NCI-H748 (cell line): ENCODE measurements around the gene DAG1.
"Not testable (repeated sequence)": the region's sequence is repeated elsewhere in the genome, so short reads cannot be mapped to it uniquely, and the experiment has no call there.

Experiments
- DNase-seq: peaks from one replicate; lab custom pipeline; 2025; ENCODE audit not compliant: unreplicated experiment; lab: John Stamatoyannopoulos, UW

DAG1 gene

DNA sequence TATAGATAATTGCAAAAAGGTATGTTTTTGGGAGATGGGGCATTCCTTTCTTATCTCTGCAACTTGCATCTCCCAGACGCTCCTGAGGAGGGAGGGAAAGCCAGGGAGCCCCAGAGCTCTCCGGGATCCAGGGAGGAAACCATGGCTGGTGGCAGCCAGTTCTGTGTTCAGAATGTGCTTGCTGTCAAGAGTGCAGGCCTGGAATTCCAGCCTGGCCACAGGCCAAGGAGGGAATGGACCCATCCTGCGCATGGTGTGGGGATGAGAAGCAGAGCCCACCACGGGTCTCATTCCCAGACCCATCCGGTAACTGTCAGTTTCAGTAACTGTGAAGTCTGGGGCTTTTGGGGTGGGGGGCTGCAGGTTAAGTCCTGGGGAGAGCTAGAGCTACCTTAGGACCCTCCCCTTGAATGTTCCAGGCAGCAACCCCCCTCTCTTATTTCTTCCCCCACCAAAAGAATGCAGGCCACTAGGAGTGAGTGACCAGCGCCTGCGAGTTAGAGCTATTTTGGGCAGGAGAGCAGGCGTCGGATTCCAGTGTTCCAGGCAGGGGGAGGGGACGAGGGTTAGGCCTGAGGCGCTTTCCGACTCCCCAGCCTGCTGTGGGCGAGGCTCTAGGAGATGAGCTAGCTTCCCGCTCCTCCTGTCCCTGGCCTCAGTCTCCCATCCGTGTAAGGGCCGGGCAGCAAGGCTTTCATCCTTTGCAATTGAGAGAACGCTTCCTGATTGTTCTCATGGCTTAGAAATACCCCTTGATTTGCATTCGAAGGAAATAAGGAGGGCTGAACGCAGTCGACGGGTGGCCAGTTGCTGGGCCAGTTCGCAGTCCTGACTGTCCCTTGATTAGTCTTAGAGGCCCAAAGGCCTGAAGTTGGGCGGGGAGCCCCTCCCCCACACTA lies 781 bp upstream of the DAG1 start:
- peak; percentile 53 for DNase-seq

DNA sequence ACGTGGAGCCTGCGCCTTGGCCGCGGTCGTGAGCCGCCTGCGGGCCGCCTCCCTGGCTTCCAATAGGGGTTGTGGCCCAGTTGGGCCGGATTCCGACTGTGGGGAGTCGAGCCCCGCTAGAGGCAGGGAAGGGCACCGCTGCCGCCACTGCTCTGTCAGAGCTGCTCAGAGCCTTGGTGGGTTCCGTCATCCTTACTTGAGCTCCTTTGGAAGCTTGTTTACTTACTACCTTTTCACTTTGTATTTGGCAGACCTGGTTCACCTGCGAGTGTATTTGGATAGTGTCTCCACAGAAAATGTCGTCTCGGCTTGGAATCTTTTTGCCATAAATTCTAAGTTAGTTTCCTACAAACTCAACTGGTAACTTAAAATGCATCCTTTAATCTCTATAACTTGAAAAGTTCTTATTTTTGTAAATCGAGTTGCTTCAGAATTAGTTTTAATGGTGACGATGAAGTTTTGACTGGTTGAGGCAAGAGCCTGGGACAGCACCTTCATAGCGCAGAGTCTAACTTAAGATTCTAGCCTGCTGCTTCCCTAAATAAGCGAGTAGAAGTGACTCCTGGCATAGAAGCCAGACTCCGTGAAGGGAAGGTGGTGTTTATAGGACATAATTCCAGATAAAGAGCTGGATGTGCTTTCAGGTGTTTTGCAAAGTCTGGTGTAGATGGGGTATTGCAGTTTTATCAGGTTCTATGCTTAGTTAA lies 800 bp downstream of the DAG1 start:
- no peak for DNase-seq

DNA sequence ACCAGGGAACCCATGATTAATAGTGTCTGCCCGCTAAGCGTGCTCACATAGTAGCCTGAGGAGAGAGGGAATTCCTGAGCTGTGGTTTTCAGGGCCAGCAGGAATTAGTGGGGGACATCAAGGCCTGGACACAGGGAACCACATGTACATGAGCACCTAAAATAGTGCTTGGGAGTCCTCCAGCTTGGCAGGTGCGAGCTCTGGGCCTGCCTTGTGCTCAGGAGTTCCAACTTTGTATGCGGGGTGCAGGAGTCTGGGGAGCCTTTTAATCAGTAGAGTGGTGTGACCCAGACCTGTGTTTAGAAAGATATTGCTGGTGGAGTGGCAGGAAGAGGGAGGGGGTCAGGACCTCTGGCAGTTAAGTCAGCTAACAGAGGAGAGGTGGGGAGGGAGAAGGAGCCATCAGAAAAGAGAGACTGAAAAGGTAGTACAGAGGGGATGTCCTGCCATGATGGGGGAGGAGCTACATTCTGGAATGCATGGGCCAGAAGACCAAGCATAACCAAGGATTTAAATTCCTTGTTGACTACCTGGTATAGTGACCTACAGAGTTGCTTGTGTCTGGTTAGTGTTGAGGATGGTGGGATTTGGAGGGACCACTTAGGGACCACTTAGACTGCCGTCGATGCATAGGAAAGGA lies 1.9 kb downstream of the DAG1 start:
- no peak for DNase-seq

DNA sequence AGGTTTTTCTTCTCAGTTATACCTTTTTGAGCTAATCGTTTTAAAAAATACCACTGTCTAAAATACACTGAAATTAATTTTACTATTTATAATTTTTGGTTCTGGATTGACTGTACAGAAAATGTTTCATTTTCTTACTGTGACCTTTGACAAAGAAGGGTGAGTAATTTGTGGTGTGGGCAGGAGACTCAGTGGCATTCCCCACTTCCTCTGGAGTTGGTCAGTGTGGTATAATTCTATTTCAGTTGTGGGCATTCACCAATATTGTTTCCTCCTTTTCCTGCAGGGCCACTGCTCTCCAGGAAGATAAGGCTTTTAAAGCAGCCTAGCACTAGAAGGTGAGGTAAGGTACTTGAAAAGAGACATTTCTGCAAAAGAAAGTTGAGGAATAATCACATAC lies 6.5 kb downstream of the DAG1 start:
- DNase-seq: no peak

DNA sequence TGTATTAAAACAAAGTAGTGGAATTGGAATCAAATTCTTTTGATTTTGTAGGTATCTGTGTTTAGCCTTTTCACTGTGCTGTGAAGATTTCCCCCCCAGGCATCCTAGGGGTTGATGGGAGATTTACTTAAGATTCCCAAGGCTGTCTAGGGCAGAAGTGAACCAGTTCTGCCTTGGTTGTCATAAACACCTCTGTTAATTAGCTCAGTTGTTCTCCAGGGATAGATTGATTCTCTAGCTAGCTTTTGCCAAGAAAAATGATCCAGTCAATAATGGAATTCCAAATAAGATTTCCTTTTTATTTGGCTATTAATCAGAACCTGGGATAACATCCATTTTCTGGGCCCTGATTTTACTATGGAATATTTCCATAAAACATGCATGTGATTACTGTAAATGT lies 12.7 kb downstream of the DAG1 start:
- DNase-seq: no peak

DNA sequence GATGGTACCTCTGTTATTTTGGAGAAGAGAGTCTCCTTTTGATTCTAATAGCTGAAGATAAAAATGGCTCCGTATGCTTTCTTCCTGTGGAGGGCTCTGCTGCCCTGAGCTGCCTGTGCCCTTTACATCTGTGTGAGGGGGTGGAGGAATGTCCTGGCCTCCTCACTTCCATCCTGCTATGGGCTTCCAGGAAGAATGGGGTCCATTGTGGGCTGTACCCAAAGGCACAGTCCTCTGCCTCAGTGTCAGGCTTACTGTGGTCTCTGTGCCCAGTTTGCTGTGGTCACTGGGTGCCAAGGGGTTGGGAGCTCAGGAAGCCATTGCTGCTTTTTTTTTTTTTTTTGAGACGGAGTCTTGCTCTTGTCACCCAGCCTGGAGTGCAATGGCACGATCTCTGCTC lies 14.4 kb downstream of the DAG1 start:
- no peak for DNase-seq

DNA sequence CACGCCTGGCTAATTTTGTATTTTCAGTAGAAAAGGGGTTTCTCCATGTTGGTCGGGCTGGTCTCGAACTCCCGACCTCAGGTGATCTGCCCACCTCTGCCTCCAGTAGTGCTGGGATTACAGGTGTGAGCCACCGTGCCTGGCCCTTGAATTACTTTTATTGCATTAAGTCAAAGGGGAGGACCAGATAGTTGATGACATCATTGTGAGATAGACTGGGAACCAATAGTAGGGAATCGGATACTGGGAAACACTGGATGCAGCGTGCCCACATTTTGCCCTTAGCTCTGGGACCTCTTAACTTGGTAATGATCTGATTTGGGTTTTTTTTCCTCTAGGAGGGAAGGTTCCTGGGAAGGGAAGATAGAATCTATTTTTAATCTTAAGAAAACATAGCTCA lies 19.2 kb downstream of the DAG1 start:
- DNase-seq: no peak

DNA sequence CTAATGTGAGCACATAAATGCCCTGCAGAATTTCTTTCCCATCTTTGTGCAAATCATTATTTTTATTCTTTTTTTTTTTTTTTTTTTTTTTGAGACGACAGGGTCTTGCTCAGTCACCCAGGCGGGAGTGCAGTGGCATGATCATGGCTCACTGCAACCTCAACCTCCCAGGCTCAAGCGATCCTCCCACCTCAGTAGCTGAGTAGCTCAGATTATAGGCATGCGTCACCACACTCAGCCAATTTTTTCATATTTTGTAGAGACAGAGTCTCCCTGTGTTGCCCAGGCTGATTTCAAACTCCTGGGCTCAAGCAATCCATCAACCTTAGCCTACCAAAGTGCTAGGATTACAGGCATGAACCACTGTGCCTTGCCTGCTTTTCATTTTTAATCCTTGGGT lies 22.9 kb downstream of the DAG1 start:
- no peak for DNase-seq

DNA sequence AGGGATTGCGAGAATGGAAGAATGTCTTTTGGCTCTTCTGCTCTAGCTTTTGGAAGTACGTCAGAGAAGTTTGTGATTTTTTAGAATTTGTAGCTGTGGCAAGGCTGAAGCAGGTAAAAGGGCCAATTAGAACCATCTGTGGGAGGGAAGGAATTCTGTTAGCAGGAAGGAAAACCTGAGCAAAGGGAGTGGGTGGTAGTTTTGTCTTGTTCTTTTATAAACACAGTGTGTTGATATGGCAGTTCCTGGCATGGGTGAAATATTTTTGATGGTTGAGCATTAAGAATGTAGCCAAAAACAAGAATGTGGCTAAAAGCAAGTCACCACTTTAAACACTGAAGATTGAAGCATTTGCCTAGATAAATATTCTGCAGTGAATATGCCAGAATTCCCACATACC lies 23.8 kb downstream of the DAG1 start:
- DNase-seq: no peak

DNA sequence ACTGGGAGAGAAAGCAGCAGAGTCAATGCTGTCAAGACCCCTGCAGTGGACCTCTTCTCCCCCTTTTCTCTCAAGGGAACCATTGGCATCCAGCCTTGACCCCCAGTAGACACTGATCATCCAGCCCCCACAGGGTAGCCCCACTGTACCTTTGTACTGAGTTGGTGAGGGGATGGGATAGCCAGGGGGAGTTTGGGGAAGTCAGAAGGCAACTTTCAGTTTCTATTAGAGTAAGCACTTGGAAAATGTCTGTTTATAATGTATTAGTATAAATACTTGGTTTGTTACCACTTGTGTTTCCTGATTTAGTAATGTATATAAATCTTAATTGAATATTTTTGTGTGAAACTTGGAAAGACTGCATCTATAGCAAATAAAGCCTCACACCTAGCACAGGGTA lies 25.0 kb downstream of the DAG1 start:
- no peak for DNase-seq

DNA sequence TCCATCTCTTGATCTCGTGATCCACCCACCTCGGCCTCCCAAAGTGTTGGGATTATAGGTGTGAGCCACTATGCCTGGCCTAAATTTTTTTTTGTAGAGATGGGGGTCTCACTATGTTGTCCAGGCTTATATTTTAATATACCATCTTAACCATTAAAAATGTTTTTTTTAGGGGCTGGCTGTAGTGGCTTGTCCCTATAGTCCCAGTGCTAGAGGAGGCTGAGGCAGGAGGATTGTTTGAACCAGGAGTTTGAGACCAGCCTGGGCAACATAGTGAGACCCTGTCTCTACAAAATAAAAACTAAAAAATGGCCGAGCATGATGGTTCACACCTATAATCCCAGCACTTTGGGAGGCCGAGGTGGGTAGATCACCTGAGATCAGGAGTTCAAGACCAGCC lies 26.8 kb downstream of the DAG1 start:
- not testable (repeated sequence) for DNase-seq

DNA sequence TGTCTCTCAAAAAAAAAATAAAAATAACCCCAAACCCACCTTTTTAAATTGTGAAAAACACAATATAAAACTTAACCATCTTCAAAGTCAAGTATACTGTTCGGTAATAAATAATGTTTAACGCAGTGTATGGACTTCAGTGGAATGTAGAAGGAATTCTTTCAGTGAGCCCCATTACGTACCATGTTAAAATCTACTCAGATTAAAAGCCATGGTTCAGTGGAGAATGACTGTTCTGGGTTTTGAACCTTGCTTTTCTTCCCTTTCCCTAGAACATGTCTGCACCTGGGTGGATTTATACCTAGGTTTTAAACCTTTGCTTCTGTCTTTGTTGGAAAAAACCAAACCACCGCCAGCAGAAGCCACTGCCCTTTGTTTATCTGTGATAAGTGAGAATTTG lies 27.5 kb downstream of the DAG1 start:
- no peak for DNase-seq

DNA sequence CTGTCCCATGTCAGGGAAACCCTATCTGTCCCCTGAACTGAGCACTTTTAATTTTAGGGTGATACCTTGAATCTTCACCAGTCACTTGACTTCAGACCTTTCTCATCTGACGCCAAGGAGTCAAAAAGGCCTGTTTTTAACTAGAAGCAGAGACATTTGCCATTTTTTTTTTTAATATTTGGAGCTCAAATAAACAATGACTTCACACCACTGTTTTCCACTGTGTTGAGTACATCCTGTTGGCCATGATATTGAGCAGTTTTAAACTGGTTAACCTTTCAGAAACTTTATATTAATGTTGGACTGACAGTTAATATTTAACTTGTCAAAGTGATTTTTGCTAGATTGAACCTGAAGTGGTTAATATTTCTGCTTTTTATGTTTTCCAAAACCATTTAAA lies 28.2 kb downstream of the DAG1 start:
- no peak for DNase-seq

DNA sequence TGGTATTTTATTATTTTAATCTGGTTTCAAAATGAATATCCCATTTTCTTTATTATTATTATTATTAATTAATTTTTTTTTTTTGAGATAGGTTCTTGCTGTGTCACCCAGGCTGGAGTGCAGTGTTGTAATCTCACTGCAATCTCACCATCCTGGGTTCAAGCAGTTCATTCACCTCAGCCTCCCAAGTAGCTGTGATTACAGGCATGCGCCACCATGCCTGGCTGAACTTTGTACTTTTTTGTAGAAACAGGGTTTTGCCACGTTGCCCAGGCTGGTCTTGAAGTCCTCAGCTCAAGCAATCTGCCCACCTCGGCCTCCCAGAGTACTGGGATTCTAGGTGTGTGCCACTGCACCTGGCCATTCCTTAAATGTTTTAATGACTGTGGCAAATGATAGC lies 28.6 kb downstream of the DAG1 start:
- no peak for DNase-seq

DNA sequence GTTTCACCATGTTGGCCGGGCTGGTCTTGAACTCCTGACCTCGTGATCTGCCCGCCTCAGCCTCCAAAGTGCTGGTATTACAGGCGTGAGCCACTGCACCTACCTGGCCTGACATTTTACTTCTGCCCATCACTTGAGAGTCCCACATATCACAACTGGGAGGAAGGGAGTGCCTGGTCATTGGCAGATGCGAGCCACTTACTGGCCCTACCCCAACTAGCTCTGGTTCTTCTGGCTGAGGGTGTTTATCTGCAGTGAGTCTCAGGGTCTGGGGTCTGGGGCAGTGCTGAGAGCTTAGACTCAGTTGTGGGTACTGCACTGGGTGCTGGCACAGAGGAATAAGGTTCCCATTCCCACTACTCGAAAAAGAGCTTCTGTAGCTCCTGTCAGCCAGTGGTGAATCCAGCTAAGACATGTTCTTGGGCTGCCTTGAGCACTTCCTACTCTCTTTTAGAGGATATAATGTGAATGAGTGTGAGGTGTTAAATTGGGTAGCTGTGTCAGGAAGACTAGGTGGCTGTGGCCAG lies 30.2 kb downstream of the DAG1 start:
- no peak for DNase-seq

DNA sequence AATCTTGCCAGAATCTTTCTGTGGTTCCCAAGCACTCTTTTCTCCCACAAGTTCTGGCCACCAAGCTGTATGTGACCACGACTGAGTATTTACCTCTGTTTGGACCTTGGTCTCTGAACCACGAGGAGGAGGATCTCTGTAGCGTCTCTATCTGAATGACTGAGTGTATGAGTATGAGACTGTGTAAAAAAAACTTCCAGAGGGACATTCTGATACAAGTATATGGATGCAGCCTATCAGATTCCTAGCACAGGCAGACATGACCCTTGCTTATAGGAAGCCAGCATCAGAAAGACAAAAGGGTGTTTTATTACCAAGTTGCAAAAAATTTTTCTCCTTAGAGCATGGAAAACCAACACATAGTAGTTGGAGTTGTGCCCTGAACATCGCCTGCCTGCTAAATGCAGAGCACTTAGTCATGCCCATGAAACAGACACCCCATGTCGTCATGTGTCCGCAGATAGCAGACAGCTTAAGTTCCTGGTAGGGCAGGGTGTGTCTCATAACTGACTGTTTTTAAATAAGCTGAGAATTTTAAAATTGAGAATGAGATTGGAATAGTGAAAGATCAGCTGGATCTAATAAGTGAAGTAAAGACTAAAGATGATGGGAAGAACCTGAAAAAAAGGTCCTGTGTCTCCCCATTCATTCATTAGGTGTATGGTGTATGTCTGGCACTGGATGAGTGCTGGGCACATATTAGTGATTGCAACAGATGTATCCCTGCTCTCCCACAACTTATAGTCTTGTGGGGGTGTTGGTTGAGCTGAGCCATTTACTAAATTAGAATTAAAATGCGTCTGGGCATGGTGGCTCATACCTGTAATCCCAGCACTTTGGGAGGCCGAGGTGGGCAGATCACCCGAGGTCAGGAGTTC lies 30.9 kb downstream of the DAG1 start:
- DNase-seq: no peak

DNA sequence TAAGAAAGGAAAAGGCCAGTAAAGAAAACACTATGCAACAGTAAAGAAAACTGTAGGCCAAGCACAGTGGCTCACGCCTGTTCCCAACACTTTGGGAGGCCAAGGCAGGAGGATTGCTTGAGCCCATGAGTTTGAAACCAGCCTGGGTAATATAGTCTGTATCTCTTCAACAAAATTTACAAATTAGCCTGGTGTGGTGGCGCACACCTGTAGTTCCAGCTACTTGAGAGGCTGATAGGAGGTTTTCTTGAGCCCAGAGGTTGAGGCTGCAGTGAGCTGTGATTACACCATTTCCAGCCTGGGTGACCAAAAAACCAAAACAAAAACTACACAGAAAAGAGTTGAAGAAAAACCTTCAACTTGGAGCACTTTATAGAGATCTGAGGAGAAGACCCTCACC lies 31.8 kb downstream of the DAG1 start:
- no peak for DNase-seq

DNA sequence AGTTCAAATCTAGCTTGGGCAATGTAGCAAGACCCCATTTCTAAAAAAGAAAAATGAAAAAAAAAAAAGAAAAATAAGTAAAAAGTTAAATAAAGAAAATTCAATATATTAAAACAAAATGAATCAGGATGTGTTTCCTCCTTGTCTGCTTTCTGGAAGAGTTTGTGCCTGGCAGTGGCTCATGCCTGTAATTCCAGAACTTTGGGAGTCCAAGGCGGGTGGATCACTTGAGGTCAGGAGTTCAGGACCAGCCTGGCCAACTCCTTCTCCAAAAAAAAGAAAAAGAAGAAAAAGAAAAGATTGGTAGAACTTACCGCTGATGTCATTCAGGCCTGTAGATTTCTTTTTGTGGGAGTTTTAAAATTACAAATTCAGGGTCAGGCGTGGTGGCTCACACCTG lies 36.8 kb downstream of the DAG1 start:
- DNase-seq: no peak

DNA sequence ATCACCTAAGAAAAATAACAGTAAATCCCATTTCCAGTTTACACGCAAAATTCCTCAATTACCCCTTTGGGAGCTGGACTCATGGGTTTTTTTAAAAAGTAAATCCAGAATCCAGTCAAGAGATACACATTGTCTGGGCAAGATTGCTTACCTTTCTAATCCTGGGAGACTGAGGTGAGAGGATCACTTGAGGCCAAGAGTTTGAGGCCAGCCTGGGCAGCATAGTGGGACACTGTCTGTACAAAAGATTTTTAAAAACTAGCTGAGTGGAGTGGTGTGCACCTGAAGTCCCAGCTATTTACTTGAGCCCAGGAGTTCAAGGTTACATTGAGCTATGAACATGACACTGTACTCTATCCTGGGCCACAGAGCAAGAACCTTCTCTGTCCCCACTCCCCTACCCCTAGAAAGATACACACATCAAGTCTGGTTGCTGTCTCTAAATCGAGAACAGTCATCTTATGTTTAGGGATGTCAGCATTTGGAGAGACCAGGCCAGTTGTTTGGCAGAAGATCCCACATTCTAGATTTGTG lies 39.0 kb downstream of the DAG1 start:
- DNase-seq: no peak

DNA sequence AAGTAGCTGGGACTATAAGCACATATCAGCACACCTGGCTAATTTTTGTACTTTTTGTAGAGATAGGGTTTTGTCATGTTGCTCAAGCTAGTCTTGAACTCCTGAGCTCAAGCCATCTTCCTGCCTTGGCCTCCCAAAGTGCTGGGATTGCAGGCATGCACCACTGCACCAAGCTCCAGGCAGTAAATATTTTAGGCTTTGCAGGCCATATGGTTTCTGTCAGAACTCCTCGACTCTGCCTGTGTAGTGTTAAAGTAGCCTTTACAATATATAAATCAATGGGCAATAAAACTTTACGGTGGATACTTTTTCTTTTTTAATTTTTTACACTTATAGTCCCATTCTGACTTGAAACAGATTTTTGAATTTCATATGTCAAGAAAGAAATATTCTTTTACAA lies 41.6 kb downstream of the DAG1 start:
- no peak for DNase-seq
